ENCODE measurements around the gene SBF2.
"Not testable (repeated sequence)": the region's sequence is repeated elsewhere in the genome, so short reads cannot be mapped to it uniquely, and the experiment has no call there.

SBF2 gene

DNA sequence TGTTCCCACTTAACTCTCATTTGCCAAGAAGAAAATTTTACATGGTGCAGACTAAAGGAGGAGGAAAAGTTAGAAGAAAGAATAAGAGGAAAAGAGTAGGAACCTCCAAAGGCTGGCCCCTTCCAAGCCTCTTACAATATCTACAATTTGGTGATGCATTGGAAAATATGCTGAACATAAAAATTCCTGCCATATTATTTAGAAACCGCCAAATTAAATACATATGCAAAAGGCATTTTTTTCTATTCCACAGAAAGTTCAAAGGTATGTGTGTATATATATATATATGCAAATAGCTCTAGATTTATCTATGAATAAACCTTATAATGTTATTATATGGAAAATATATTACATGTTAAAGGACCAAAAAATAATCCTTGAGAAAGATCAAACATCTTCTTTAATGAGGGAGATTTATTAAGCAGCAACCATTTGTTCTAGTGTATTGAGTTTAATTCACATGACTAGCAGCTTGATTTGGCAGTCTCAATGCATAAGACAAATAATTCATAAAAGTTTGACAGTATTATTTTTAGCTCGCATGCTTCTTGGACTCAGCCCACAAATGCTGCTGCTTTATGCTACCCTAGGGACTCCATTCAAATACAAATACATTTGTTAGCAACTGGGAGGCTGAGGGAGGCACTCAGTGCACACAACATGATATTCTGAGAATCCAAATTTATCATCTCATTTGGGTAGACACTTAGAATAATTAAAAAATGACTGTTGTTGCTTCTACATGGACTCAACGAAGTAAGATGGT is 184.9 kb downstream of the SBF2 start:
- DNase-seq: no peak

DNA sequence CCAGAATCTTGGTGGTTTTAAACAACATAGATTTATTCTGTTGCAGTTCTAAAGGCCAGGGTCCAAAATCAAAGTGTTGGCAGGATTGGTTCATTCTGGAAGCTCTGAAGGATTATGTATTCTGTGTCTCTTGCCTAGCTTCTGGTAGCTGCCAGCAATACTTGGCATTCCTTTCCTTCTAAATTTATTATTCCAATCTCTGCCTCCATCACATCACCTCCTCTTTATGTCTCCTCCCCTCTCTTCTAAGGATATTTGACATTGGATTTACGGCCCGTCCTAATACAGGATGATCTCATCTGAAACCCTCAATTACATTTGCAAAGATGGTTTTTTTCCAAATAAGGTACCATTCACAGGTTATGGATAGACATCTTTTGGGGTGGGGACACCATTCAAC is 186.5 kb downstream of the SBF2 start:
- no peak for DNase-seq

DNA sequence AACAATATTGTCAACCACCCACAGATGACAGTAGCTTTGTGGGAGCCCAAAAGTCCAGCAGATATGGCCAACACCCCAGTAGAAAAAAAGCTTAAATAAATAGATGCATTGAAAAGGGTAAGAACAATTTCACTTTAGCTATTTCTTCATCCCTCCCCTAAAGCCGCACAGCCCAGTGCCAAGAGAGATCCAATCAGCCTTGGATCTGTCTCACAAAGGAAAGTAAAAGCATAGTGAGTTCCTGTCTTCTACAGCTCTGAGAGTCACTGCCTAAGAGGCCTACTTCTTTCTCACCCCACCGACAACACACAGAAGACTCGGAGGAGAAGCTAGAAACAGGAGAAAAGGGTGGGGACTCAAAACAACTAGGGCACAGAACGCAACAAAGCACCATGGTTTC is 196.4 kb downstream of the SBF2 start:
- no peak for DNase-seq

DNA sequence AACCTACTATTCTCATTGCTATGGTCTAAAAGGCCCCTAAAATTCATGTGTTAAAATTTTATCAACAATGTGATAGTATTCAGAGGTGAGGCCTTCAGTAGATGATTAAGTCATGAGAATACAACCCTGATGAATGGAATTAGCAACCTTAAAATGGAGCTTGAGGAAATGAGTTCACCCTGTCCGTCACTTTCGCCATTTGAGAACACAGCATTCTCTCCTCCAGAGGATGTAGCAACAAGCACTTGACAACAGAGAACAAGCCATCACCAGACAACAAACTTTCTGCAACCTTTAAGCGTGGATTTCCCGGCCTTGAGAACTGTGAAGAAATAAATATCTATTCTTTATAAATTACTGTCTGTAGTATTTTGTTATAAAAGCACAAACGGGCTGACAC is 197.0 kb downstream of the SBF2 start:
- no peak for DNase-seq

DNA sequence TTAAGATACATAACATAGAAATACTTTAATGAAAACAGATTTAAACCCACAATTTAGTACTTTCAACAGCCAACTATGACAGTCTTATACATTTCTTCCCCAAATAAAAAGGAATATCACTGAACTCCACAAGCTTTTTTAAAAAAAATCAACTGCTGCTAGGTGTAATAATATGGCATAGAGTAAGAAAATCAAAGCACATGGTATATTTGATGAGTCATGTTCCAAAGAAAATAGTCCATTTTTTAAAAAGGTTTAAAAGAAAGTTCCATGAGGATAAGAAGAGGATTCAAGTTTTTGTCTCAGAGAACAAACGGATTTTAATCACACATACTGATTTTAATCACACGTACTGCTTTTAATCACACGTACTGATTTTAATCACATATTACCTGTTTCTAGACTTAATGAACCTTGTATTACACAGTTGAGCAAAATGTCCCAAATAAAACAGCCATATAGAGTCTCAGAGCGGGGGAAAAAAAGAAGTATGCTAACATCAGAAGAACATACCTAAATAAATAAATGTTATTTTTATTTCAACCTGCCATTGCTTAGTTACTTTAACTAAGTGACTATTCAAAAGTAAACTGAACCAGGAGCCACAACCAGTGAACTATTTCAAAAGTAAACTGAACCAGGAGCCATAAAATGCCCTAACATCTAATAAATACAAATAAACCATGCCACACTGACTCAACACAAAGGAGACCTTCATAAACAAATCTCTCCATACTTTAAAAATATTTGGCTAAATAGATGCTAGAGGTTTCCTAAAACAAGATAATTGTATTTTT is 198.4 kb downstream of the SBF2 start:
- DNase-seq: no peak

DNA sequence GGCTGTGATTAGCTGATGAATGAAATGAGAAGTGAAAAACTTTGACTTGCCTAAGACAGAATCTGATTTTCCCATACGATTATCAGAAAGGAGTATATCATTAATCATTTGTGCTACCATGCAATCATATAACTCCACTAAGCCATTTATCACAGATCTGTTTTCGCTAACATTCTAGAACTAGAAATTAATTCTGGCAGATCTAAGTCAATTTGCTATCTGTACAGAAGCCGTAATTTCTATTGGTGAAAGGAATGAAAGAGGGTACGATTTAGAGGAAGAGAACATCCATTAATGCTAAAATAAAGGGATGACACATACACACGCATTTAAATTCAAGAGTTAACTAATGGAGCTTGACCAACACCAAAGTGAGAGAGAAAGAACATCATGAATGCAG is 201.6 kb downstream of the SBF2 start:
- DNase-seq: no peak

DNA sequence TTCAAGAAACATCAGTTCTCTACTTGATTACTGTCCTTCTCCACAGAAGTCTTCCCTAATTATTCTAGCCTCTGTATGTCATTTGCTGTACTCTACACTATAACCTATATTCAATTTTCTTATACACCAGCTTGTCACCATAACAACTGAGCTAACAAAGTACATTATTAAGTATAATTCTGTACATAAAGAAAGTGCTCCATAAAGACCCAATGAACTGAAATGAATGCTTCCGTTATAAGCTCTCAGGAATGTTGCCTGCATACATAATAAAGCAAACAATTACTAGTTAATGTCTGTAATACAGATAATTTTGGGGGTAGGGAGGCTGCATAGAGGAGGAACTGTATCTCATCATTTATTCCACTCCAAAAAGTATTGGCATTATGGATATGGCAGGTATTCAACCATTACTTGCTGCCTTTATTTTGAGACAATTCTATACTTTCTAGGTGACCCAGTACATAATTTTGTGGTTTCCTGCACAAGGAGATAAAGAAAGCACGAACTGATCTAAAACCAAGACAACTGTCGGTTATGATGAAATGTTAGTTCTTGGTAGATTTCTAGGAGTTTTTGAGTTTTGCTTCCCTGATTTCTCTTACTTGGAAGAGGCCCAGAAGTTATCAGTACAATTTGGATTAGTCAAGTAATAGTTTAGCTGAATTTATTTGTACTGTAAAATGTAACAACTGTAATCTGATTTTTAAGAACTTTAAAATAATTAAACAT is 202.5 kb downstream of the SBF2 start:
- no peak for DNase-seq

DNA sequence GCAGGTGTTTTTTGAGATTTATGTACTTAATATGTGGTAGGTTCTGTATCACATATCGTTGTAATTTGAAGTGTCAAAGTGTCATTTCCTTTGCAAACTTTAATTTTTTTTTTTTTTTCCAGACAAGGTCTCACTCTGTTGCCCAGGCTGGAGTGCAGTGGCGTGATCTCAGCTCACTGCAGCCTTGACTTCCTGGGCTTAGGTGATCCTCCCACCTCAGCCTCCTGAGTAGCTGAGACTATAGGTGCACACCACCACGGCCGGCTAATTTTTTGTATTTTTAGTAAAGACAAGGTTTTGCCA is 206.1 kb downstream of the SBF2 start:
- DNase-seq: not testable (repeated sequence)

DNA sequence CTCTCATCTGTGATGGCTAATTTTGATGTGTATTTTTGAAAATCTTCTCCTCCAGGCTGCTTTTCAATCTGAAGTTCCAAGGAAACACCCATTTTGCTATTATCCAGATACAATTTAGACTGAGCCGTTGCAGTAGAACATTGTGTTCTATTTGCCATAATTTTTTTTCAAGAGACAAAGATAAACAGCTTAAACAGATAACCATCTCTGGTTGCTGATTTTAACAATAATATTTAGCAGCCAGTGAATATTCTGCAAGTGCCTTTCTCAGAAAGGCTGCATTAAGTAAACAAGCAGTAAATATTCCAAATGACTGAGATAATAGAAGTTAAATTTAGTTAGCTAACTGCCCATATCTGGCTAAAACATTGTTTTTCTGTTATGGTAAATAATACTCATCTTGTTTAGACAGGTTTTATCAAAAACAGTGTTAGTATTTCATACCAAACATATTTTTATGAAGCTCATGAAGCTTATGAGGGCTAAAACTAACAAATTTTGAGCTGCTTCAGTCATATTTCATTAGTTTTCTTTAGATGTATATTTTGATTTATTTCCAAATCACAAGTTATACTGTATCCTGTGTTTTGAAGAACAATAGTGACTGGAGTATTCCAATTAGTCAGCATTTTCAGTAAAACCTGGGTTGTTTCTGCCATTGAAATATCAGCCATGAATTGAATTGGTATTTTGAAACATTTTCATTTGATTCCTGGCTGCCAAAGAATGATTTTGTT is 206.7 kb downstream of the SBF2 start:
- no peak for DNase-seq

DNA sequence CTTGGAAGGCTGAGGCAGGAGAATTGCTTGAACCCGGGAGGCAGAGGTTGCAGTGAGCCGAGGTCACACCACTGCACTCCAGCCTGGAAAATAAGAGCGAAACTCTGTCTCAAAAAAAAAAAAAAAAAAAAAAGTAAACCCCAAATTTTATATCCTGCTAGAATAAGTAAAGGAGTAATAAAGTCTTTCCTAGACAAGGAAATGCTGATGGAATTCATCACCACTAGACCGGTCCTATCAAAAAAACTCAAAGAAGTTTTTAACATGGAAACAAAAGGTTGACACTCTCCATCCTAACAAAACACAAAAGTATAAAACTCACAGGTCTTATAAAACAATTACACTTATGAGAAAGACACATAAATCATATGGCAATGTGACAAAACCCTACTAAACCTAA is 213.9 kb downstream of the SBF2 start:
- DNase-seq: no peak

DNA sequence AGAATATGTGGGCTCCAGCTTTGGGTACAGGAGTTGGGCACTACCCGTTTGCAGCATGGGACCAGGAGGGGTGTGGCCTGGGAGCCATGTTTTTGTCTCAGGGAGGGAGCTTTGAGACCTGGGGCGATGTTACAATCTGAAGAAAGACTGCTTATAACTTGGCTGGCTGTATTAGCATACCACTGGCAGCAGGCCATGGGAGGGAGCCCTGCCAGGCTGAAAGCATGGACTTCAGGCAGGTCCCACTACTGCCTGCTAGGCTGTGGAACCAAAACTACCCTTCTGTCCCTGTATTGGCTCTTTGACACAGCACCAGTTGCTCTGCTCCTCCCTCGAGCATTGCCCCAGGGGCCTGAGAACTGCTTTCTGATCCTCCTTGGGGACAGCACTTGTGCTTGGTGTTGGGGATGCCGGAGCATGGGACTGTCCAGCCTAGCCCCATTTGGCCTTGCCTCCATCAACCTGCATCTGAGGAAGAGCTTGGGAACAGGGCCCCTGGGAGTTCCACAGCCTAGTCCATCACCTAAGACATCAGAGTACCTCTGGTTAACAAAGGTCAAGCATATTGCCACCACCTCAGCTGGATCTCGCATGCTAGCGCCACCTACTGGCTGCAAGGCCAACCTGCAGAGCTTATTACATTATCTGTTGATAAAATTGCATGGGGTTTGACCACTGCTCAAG is 217.4 kb downstream of the SBF2 start:
- DNase-seq: peak; percentile 13

DNA sequence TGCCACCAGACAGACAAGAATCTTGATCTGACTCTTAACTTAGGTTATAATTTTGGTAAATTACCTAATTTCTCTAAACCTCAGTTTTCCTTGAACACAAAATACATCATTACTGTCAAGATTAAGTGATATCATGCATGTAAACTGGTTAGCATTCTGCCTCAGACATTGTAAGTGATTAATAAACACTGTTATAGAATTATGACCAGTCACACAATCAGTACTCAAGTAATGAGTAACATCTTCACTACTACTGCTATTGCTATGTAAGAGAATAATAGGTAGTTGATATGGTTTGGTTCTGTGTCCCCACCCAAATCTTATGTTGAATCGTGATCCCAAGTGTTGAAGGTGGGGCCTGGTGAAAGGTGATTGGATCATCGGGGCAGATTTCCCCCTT is 218.9 kb downstream of the SBF2 start:
- no peak for DNase-seq

DNA sequence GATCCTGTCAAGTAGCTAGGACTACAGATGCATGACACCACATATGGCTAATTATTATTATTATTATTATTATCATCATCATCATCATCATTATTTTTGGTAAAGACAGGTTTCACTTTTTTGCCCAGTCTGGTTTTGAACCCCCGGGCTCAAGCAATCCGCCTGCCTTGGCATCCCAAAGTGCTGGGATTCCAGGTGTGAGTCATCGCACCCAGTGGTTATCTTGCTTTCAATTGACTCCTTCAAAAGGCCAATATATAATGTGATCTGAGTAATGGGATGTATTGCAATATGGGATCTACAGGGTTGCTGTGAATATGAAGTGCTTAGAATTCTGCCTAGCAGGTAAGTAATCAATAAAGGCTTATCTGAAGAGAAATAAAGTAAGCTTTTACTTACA is 221.2 kb downstream of the SBF2 start:
- no peak for DNase-seq

DNA sequence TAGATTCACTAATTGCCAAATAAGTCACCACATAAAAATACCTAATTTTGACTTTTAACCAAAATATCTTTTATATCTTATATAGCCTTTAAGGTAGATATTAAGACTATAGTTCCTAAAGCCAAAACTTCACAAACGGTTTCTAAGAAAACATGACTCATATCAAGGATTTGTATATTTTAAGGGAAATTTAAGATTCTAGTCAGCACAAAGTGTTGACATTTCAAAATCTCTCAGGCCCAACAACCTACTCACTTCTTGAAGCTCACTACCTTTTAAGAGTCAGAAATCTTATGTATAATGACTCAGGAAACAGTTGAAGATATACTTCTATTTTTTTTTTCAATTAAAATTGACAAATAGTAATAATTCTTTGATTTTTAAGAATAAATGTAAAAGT is 221.9 kb downstream of the SBF2 start:
- no peak for DNase-seq

DNA sequence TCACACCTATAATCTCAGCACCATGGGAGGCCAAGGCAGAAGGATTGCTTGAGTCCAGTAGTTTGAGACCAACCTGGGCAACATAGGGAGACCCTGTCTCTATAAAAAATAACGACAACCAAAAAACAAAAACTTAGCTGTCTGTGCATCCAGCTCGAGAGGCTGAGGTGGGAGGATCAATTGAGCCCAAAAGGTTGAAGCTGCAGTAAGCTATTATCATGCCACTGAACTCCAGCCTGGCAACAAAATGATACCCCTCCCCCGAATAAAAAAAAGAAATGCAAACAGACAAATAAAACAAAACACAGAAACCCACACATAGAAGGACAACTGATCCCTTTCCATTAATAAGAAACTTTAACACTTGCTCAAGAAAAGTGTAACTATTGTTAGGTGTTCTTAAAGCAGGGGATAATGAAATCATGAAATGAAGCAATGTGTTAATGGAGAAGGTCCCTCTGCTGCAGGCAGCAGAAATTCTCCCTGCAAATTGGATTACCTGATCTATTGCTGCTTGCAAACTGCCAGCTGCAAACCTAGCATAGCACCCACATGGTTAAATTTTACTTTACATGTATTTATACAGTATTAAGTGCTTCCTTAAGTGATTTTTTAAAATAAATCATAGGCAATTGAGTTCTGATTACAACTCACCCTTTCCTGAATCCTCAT is 226.3 kb downstream of the SBF2 start:
- no peak for DNase-seq

DNA sequence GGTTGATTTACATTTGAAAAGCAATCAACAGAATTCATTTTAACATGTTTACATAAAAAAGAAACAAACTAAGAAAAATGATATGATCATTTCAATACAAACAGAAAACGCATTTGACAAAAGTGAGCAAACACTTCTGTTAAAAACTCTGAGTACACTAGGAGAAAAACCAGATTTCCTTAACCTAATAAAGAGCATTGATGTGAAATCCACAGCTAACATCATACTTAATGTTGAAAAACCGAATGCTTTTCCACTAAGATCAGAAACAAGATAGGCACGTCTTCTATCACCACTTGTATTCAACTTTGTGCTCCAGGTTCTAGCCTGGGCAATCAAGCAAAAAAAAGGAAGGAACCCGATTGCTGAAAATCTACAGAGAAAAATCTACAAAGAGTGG is 227.6 kb downstream of the SBF2 start:
- DNase-seq: no peak

DNA sequence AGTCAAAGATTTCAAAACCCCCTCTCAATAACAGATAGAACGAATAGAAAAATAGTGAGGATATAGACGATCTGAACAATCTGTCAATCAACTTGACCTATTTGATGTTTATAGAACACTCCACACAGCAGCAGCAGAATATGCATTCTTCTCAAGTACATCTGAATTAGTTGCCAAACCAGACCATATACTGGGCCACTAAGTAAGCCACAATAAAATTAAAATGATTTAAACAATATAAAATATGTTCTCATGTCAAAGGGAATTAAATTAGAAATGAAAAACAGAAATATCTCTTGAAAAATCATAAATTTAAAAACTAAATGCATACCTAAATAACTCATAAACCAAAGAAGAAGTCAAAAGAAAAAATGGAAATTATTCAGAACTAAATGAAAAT is 229.2 kb downstream of the SBF2 start:
- DNase-seq: no peak

DNA sequence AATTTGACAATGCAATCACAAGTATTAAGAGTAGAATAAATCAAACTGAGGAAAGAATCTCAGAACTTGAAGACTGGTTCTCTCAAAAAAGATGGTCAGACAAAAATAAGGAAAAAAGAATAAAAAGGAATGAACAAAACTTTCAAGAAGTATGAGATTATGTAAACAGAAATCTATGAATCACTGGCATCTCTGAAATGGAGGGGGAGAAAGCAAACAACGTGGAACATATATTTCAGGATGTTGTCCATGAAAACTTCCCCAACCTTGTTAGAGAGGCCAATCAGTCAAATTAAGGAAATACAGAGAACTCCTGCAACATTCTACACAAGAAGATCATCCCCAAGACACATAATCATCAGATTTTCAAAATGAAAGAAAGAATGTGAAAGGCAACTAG is 235.7 kb downstream of the SBF2 start:
- no peak for DNase-seq

DNA sequence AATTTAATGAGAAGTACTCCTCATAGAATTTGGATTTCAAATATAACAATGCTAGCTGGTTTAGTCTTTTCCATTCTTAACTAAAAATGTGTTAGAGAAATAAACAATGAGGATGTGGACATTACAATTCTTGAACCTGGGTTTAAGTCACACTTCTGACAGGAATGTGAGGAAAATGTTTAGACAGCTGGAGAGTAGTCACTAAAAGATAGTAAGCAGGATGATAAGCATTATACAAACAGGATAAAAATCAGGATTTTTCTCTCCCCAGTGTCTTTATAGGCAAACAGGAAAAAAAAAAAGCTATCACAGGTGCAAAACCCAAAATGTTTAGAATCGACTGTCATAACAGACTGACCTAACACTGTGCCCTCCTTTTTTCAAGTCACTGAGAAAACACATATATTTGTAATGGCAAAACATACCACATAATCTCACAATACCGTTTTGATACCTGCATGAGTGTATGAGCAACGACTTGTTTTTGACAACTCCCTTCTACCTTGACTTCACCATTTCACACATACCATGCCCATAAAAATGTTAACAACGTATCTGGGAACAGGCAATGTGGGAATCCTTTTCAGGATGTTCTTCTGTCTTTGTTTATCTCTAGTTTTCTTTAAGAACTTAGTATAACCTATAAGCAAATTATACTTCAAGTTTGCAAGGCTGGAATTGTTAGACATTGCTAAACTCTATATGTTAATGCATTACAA is 242.0 kb downstream of the SBF2 start:
- DNase-seq: no peak

DNA sequence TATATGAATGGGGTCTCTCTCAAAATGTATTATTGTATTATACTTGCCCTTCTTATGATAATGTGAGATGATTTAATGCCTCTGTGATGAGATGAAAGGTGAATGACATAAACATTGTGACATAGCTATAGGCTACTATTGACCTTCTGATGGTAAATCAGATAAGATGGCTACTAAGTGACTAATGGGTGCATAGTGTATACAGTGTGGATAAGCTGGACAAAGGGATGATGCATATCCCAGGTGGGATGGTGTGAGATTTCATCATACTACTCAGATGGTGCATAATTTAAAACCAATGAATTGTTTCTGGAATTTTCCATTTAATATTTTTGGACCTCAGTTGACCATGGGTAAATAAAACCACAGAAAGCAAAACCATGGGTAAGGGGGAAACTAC is 243.5 kb downstream of the SBF2 start:
- no peak for DNase-seq

DNA sequence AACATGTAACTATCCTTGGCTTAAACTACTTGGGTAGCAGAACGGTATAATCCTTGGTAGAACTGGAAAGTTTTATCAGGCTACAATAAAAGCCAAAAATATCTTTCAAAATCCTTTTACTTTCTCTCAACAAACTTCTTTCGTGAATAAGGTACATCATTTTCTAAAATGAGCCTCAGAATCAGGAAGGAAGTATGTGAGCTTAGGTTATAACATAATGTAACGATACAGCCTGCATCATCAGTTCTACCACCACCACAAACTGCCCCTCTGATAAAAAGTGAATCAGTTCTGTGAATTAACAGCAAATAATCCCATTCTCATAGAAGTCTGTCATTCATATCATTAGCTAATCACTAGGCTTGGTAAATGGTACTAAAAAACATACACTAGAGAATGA is 244.3 kb downstream of the SBF2 start:
- no peak for DNase-seq

DNA sequence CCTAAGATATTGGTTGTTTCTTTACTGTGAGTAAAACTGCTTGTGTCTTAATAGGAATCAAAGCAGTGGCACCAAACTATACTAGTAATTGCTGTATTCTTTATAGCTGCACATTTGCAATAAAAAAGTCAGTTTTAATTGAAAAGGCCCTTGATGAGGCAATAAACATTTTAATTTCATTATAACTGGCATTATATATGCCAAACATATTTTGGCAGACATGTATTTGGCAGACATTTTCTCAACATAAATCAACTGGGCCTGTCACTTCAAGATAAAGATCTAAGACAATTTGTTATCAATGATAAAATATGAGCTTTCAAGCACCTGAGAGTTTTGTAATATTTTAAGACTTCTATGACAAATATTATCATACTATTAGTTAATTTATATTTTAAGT is 245.7 kb downstream of the SBF2 start:
- no peak for DNase-seq
